Lower leg skin (tissue), 3 donors: ENCODE results near the gene GNG4.

ENCODE experiments used
- CTCF ChIP-seq, 3 donors: fragments of 450-650 bp; IDR thresholded peaks; one replicate each; pipeline ENCODE4 v1.5.1; 2016; ENCODE audit warnings: antibody characterized with exemption in 3 of 3, mild to moderate bottlenecking in 3 of 3, moderate library complexity in 2 of 3
- POLR2A ChIP-seq, 2 donors: fragments of 450-650 bp; IDR thresholded peaks; one replicate each; pipeline ENCODE4 v1.6.1; 2016 to 2017; ENCODE audit warnings: antibody characterized with exemption in 2 of 2, mild to moderate bottlenecking in 1 of 2, moderate library complexity in 1 of 2

DNA sequence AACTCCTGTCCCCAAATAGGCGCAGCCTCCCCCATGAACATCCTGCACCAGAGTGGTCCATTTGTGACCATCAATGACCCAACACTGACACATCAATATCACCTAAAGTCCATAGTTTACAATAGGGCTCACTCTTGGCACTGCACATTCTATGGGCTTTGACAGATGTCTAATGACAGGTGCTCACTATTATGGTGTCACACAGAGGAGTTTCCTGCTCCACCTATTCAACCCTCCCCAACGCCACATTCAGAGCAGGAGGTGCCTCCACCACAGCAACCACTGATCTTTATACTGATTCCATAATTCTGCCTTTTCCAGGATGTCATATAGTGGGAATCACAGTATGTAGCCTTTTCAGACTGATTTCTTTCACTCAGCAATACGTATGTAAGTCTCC, 24.2 kb downstream of the GNG4 start:
- TF ChIP-seq CTCF (IDR thresholded peaks at IDR 0.05) (no peak), POLR2A (IDR thresholded peaks at IDR 0.05) (no peak)
